Spleen (tissue), 11 donors: ENCODE results near the gene RHOV. TPM values are rescaled to one million over a fixed set of nuclear protein-coding genes. Genes with fewer than 3 reads are reported as not detected.

ENCODE experiments used
- DNase-seq: peaks from one replicate; pipeline ENCODE4 v3.0.0-alpha.2; 2020
- H3K27ac ChIP-seq, 8 donors: fragments of 200-600 bp; sonication (generic) in 7 of 8; 1 replicate in 4 of 8; 2 replicates in 4 of 8; pipeline versions ENCODE4 v1.5.0 to v1.8.0; 2016 to 2021; ENCODE audit warnings: inconsistent platforms in 4 of 8, mild to moderate bottlenecking in 4 of 8, moderate library complexity in 1 of 8
- H3K27me3 ChIP-seq, 7 donors: fragments of 200-600 bp; sonication (generic) in 6 of 7; replicated peaks in 1 of 7; 1 replicate in 4 of 7; 2 replicates in 3 of 7; pipeline versions ENCODE4 v1.5.0 to v1.8.0; 2016 to 2021; ENCODE audit warnings: inconsistent platforms in 3 of 7, mild to moderate bottlenecking in 1 of 7
- H3K36me3 ChIP-seq, 6 donors: fragments of 200-600 bp; sonication (generic) in 5 of 6; 1 replicate in 4 of 6; 2 replicates in 2 of 6; pipeline versions ENCODE4 v1.5.0 to v1.8.0; 2016 to 2021; ENCODE audit warnings: inconsistent platforms in 2 of 6
- H3K4me1 ChIP-seq, 6 donors: fragments of 200-600 bp; sonication (generic) in 5 of 6; 1 replicate in 3 of 6; 2 replicates in 3 of 6; pipeline versions ENCODE4 v1.5.0 to v1.8.0; 2016 to 2021; ENCODE audit warnings: inconsistent platforms in 3 of 6
- H3K4me3 ChIP-seq, 8 donors: fragments of 200-600 bp; sonication (generic) in 7 of 8; 1 replicate in 4 of 8; 2 replicates in 4 of 8; pipeline versions ENCODE4 v1.5.0 to v1.8.0; 2016 to 2021; ENCODE audit warnings: inconsistent platforms in 4 of 8, mild to moderate bottlenecking in 4 of 8, moderate library complexity in 2 of 8
- H3K9me3 ChIP-seq, 8 donors: fragments of 200-600 bp; sonication (generic) in 7 of 8; 1 replicate in 4 of 8; 2 replicates in 4 of 8; pipeline versions ENCODE4 v1.5.0 to v1.8.0; 2016 to 2021; ENCODE audit warnings: inconsistent platforms in 4 of 8
- CTCF ChIP-seq, 11 experiments: fragments of 200-600 bp in 7 of 11; fragments of 450-650 bp in 4 of 11; sonication (generic) in 4 of 11; IDR thresholded peaks in 8 of 11; conservative IDR thresholded peaks in 3 of 11; 1 replicate in 7 of 11; 2 replicates in 4 of 11; pipeline versions ENCODE4 v1.4.0 to v1.8.0; 2016 to 2021; ENCODE audit warnings: antibody characterized with exemption in 11 of 11, inconsistent platforms in 4 of 11, mild to moderate bottlenecking in 1 of 11
- POLR2A ChIP-seq, 3 donors: fragments of 450-650 bp; IDR thresholded peaks; one replicate each; pipeline ENCODE4 v1.5.1; 2017; ENCODE audit warnings: antibody characterized with exemption in 3 of 3, mild to moderate bottlenecking in 1 of 3
- POLR2AphosphoS5 ChIP-seq, 3 donors: sonication (generic); formaldehyde crosslinking; IDR thresholded peaks; one replicate each; pipeline ENCODE4 v1.5.1; 2017; ENCODE audit warnings: antibody characterized with exemption in 3 of 3
- WGBS, 5 donors: extraction: QIAGEN DNeasy Blood & Tissue Kit in 3 of 5; methylation state at CpG; one replicate each; pipeline versions ENCODE4 v1.1.5 to v1.1.7; 2013 to 2018; 5-methylcytosine and 5-hydroxymethylcytosine counted together
- intact Hi-C: fragments of 100-400 bp; cut with DNase I; formaldehyde crosslinking; loops from one replicate; pipeline ENCODE4 v1.15.0; 2023; ENCODE audit warnings: low total_unique reads
- polyA plus RNA-seq, 3 donors: library from polyadenylated mRNA; stranded (reverse); fragments of 200-250 nt; gene quantifications; one replicate each; pipeline ENCODE4 v1.2.1, GENCODE V29; 2013
- total RNA-seq, 7 donors: library from RNA; depleted of rRNA in 3 of 7; stranded (reverse); fragments of >200 nt in 3 of 7; fragmentation: NEBNext Ultra II Directional in 4 of 7; extraction: Animal tissue kit (Norgen Biotek cat#: 25700) in 4 of 7; gene quantifications; one replicate each; pipeline versions ENCODE4 v1.1.0 to v1.2.1, GENCODE V29; 2016 to 2021
- donor health status: healthy with polysubstance abuse.
- donor health status: DM: no; HTN: no; CAD: no; lungs with moderate emphysema.
- donor health status: DM: no; HTN: no; CAD: no.
- donor health status: Bipolar disorder and iron deficiency.
- donor health status: healthy.
- donor health status: DM: no; HTN: no; CAD: no.
- donor health status: DM: yes; HTN: yes; CAD: no.

The RHOV gene
- total and polyA plus RNA-seq, 10 donors = 0.06 to 0.19 TPM; not detected in 8

GRCh38 chr15:40845511-40846284 is 28.3 kb downstream of the RHOV start:
- no peaks in the 10 kb centered on the region for H3K9me3 ChIP-seq
- intact Hi-C loops = no loop called here
- peak overlapping the region in 1 of 8 donors; percentile 80 for H3K27ac ChIP-seq
- peak; percentile 39 for DNase-seq
- H3K36me3 ChIP-seq = peaks cover 0 to 2% (median 0%) of the 10 kb centered on the region in 6 donors
- H3K27me3 ChIP-seq = peaks cover 0 to 29% (median 16%) of the 10 kb centered on the region in 7 donors
- peak overlapping the region in 1 of 8 donors; percentile 96 for H3K4me3 ChIP-seq
- peaks cover 17 to 50% (median 46%) of the 10 kb centered on the region in 6 donors for H3K4me1 ChIP-seq
- 84 to 94% (median 89%) methylated on average over 8 of the region's 8 CpGs for WGBS, 5 donors
- TF ChIP-seq POLR2A (IDR thresholded peaks at IDR 0.05) (no peak), POLR2AphosphoS5 (IDR thresholded peaks at IDR 0.05) (no peak), CTCF (IDR thresholded peaks at IDR 0.05 in 8 of 11, conservative IDR thresholded peaks at IDR 0.05 in 3 of 11) (no peak)

- Histone ChIP-seq H3K9me3 (no peaks in the 10 kb centered on the region), H3K27ac (no peak overlapping the region), H3K36me3 (no peaks in the 10 kb centered on the region), H3K4me1 (peaks cover 17 to 50% (median 46%) of the 10 kb centered on the region in 6 donors), H3K27me3 (peaks cover 0 to 29% (median 16%) of the 10 kb centered on the region in 7 donors), H3K4me3 (peak overlapping the region; percentile 66 to 96 (median 74))
- DNase-seq = no peak
- WGBS, 5 donors = 32 to 60% (median 53%) methylated on average over 12 of the region's 12 CpGs
- TF ChIP-seq CTCF (IDR thresholded peaks at IDR 0.05 in 8 of 11, conservative IDR thresholded peaks at IDR 0.05 in 3 of 11) (no peak), POLR2A (IDR thresholded peaks at IDR 0.05) (no peak), POLR2AphosphoS5 (IDR thresholded peaks at IDR 0.05) (no peak)
- intact Hi-C loops = no loop called here
Measured at GRCh38 chr15:40845036-40845435, 29.0 kb downstream of the RHOV start.

- H3K4me1 ChIP-seq = peaks cover 17 to 50% (median 46%) of the 10 kb centered on the region in 6 donors
- no peaks in the 10 kb centered on the region for H3K36me3 ChIP-seq
- intact Hi-C loops = no loop called here
- no peaks in the 10 kb centered on the region for H3K9me3 ChIP-seq
- H3K27ac ChIP-seq = peak overlapping the region in 3 of 8 donors; percentile 15 to 46 (median 35)
- peaks cover 0 to 29% (median 16%) of the 10 kb centered on the region in 7 donors for H3K27me3 ChIP-seq
- DNase-seq = peak; percentile 86
- TF ChIP-seq POLR2AphosphoS5 (IDR thresholded peaks at IDR 0.05) (no peak), POLR2A (IDR thresholded peaks at IDR 0.05) (no peak)
- peak overlapping the region; percentile 66 to 96 (median 74) for H3K4me3 ChIP-seq
- 1 to 2% (median 1%) methylated on average over 25 to 28 of the region's 28 CpGs for WGBS, 5 donors
Measured at GRCh38 chr15:40844696-40845030, 29.4 kb downstream of the RHOV start.

GRCh38 chr15:40843885-40844695 is 29.9 kb downstream of the RHOV start, which contains the start of gene SPINT1:
Gene SPINT1, plus strand, starts transcription at chr15:40844048. Its CDS starts 507 bp downstream, at chr15:40844555.
- 0 to 1% (median 0%) methylated on average over 44 to 89 of the region's 89 CpGs for WGBS, 5 donors
- peak; percentile 87 for DNase-seq
- Histone ChIP-seq H3K4me1 (peaks cover 17 to 50% (median 46%) of the 10 kb centered on the region in 6 donors), H3K27me3 (peaks cover 0 to 29% (median 16%) of the 10 kb centered on the region in 7 donors), H3K36me3 (no peaks in the 10 kb centered on the region), H3K4me3 (peak within 1 kb of the TSS; percentile 66 to 96 (median 74)), H3K27ac (peak within 1 kb of the TSS in 3 of 8 donors; percentile 15 to 46 (median 35)), H3K9me3 (no peaks in the 10 kb centered on the region)
- TF ChIP-seq POLR2A (IDR thresholded peaks at IDR 0.05) (no peak), POLR2AphosphoS5 (IDR thresholded peaks at IDR 0.05) (peak in 2 of 3 donors; percentile 18 to 29)
- intact Hi-C loops = no loop called here
